ENCODE measurements around the gene SMYD3. TPM values are rescaled to one million over a fixed set of nuclear protein-coding genes. Genes with fewer than 3 reads are reported as not detected.

SMYD3 gene
- total RNA-seq, 1 donor from 2014 or later: 80.8 TPM

- Histone ChIP-seq H3K9ac (ENCODE audit: low read length) (no peak overlapping the region), H3K36me3 (ENCODE audit: insufficient read depth, low read length) (no peaks in the 10 kb centered on the region), H3K9me3 (ENCODE audit: insufficient read depth, low read depth, low read length) (no peaks in the 10 kb centered on the region), H3K4me3 (ENCODE audit: insufficient read depth, low read depth, low read length) (no peak overlapping the region), H3K4me1 (ENCODE audit: insufficient read depth, low read length) (peaks cover 11% of the 10 kb centered on the region), H3K27ac (ENCODE audit: low read depth, low read length) (no peak overlapping the region), H3K4me2 (ENCODE audit: low read length) (no peak overlapping the region), H3K27me3 (ENCODE audit: insufficient read depth, low read length) (no peaks in the 10 kb centered on the region), H3K79me2 (ENCODE audit: insufficient read depth, low read length) (no peaks in the 10 kb centered on the region), H2AFZ (ENCODE audit: low read depth, low read length) (no peak overlapping the region), H4K20me1 (ENCODE audit: insufficient read depth, low read length) (no peaks in the 10 kb centered on the region)
- DNase-seq (ENCODE audit: low read depth): no peak
- no peak for FAIRE-seq
- no peak for TF ChIP-seq CTCF (IDR thresholded peaks at IDR 0.05; ENCODE audit: insufficient read depth, low read depth, low read length)
- TF ChIP-seq EZH2 (IDR thresholded peaks at IDR 0.05; ENCODE audit: insufficient read depth, low read length): no peak
- Mint-ChIP-seq H3K4me3 (ENCODE audit: unreplicated experiment) (no peak overlapping the region), H3K36me3 (ENCODE audit: low read depth, unreplicated experiment) (peaks cover 2% of the 10 kb centered on the region), H3K27me3 (ENCODE audit: low read depth, unreplicated experiment) (no peaks in the 10 kb centered on the region), H3K9me3 (ENCODE audit: unreplicated experiment) (no peaks in the 10 kb centered on the region), H3K4me1 (ENCODE audit: low read depth, unreplicated experiment) (peaks cover 47% of the 10 kb centered on the region), H3K27ac (ENCODE audit: unreplicated experiment) (no peak overlapping the region)
Observed at GRCh38 chr1:246301553-246302250, 205.4 kb downstream of the SMYD3 start.

- no peaks in the 10 kb centered on the region for H4K20me1 ChIP-seq (ENCODE audit: insufficient read depth, low read length)
- FAIRE-seq (no peak), DNase-seq (ENCODE audit: low read depth) (no peak)
- no peak overlapping the region for H3K4me3 ChIP-seq (ENCODE audit: insufficient read depth, low read depth, low read length)
- H2AFZ ChIP-seq (ENCODE audit: low read depth, low read length): no peak overlapping the region
- no peaks in the 10 kb centered on the region for H3K36me3 ChIP-seq (ENCODE audit: insufficient read depth, low read length)
- no peaks in the 10 kb centered on the region for H3K27me3 Mint-ChIP-seq (ENCODE audit: low read depth, unreplicated experiment)
- H3K9me3 ChIP-seq (ENCODE audit: insufficient read depth, low read depth, low read length): no peaks in the 10 kb centered on the region
- peaks cover 11% of the 10 kb centered on the region for H3K4me1 ChIP-seq (ENCODE audit: insufficient read depth, low read length)
- H3K27me3 ChIP-seq (ENCODE audit: insufficient read depth, low read length): no peaks in the 10 kb centered on the region
- no peak overlapping the region for H3K4me2 ChIP-seq (ENCODE audit: low read length)
- H3K27ac ChIP-seq (ENCODE audit: low read depth, low read length): no peak overlapping the region
- H3K36me3 Mint-ChIP-seq (ENCODE audit: low read depth, unreplicated experiment): peaks cover 2% of the 10 kb centered on the region
- no peak overlapping the region for H3K9ac ChIP-seq (ENCODE audit: low read length)
- no peak overlapping the region for H3K27ac Mint-ChIP-seq (ENCODE audit: unreplicated experiment)
- peaks cover 48% of the 10 kb centered on the region for H3K4me1 Mint-ChIP-seq (ENCODE audit: low read depth, unreplicated experiment)
- H3K9me3 Mint-ChIP-seq (ENCODE audit: unreplicated experiment): no peaks in the 10 kb centered on the region
- H3K4me3 Mint-ChIP-seq (ENCODE audit: unreplicated experiment): no peak overlapping the region
- no peak for TF ChIP-seq CTCF (IDR thresholded peaks at IDR 0.05; ENCODE audit: insufficient read depth, low read depth, low read length)
- no peak for TF ChIP-seq EZH2 (IDR thresholded peaks at IDR 0.05; ENCODE audit: insufficient read depth, low read length)
- no peaks in the 10 kb centered on the region for H3K79me2 ChIP-seq (ENCODE audit: insufficient read depth, low read length)
Observed at GRCh38 chr1:246300626-246301549, 206.2 kb downstream of the SMYD3 start.

Data from astrocyte (in vitro differentiated cells and primary cell).